Right lobe of liver (tissue), 6 donors: Measurements from ENCODE around the gene SYT6. TPM values are rescaled to one million over a fixed set of nuclear protein-coding genes. Genes with fewer than 3 reads are reported as not detected.

Experiments
- ATAC-seq, 4 donors: fragments of 200-7000 bp; cut with Tn5 transposase; one replicate each; pipeline ENCODE4 v1.9.1; 2020; ENCODE audit warnings: mild to moderate bottlenecking in 4 of 4, moderate library complexity in 4 of 4
- DNase-seq, 3 donors: peaks; one replicate each; pipeline ENCODE4 v3.0.0-alpha.2; 2020
- H3K27ac ChIP-seq, 3 donors: fragments of 200-600 bp; one replicate each; pipeline ENCODE4 v1.8.0; 2022
- H3K27me3 ChIP-seq, 2 donors: fragments of 200-600 bp; one replicate each; pipeline ENCODE4 v1.8.0; 2022
- H3K36me3 ChIP-seq, 4 donors: fragments of 200-600 bp; sonication (generic) in 1 of 4; one replicate each; pipeline versions ENCODE4 v1.5.1 to v1.8.0; 2017 to 2022; ENCODE audit warnings: control low read depth in 1 of 4
- H3K4me1 ChIP-seq, 4 donors: fragments of 200-600 bp; sonication (generic) in 1 of 4; one replicate each; pipeline versions ENCODE4 v1.5.1 to v1.8.0; 2017 to 2022; ENCODE audit warnings: control low read depth in 1 of 4
- H3K4me3 ChIP-seq, 3 donors: fragments of 200-600 bp; one replicate each; pipeline ENCODE4 v1.8.0; 2022
- H3K9me3 ChIP-seq, 4 donors: fragments of 200-600 bp; sonication (generic) in 1 of 4; one replicate each; pipeline versions ENCODE4 v1.5.1 to v1.8.0; 2017 to 2022; ENCODE audit warnings: control low read depth in 1 of 4
- POLR2A ChIP-seq: fragments of 450-650 bp; IDR thresholded peaks from one replicate; pipeline ENCODE4 v1.6.1; 2017; ENCODE audit warnings: antibody characterized with exemption, mild to moderate bottlenecking
- WGBS: methylation state at CpG from one replicate; pipeline ENCODE4 v1.1.6; 2018; ENCODE audit warnings: low coverage, low lambda C conversion rate; ENCODE audit not compliant: insufficient coverage; ENCODE audit errors: missing lambda C conversion rate; 5-methylcytosine and 5-hydroxymethylcytosine counted together
- intact Hi-C, 2 donors: fragments of 100-400 bp; cut with DNase I; formaldehyde crosslinking; loops; one replicate each; pipeline versions ENCODE4 v1.11.2 to v1.14.1; 2022
- total RNA-seq, 6 experiments: library from RNA; depleted of rRNA in 2 of 6; stranded (reverse); fragments of >200 nt in 2 of 6; fragmentation: NEBNext Ultra II Directional in 3 of 6; extraction: Animal tissue kit (Norgen Biotek cat#: 25700) in 3 of 6; gene quantifications; one replicate each; pipeline versions ENCODE4 v1.1.0 to v1.2.4, GENCODE V29; 2016 to 2023
- TF ChIP-seq, protein P1 (sequence below), 4 donors: fragments of 200-600 bp in 3 of 4; fragments of 450-650 bp in 1 of 4; IDR thresholded peaks; one replicate each; pipeline versions ENCODE4 v1.5.1 to v1.8.0; 2016 to 2022; ENCODE audit warnings: antibody characterized with exemption in 4 of 4, mild to moderate bottlenecking in 2 of 4
- donor health status: DM: no; HTN: yes; CAD: no.
- donor health status: DM: no; HTN: no; CAD: no.
- donor health status: DM: no; HTN: no; CAD: no.
- donor health status: DM: no; HTN: yes; CAD: no.
- donor health status: DM: no; HTN: yes; CAD: no.

The SYT6 gene
- total RNA-seq, 6 experiments from 2014 or later, result not detected

DNA sequence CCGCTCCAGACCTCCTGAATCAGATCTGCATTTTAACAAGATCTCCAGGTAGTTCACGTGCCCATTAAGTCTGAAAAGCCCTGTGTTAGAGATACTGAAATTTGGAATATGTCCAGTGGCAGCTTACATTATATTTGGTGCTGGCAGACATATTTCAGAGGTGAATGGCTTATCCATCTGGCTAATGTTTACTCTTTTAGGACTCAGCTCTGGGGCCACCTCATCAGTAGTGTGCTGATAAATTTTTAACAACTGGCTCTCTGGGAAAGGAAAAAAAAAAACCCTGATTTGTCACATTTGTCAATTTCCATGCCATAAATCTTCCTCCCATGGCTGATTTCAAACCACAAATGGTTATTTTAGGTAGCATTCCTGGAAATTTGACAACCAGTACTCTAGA, 25.3 kb upstream of the SYT6 start:
- no peak for TF ChIP-seq POLR2A
- TF ChIP-seq, protein P1, sequence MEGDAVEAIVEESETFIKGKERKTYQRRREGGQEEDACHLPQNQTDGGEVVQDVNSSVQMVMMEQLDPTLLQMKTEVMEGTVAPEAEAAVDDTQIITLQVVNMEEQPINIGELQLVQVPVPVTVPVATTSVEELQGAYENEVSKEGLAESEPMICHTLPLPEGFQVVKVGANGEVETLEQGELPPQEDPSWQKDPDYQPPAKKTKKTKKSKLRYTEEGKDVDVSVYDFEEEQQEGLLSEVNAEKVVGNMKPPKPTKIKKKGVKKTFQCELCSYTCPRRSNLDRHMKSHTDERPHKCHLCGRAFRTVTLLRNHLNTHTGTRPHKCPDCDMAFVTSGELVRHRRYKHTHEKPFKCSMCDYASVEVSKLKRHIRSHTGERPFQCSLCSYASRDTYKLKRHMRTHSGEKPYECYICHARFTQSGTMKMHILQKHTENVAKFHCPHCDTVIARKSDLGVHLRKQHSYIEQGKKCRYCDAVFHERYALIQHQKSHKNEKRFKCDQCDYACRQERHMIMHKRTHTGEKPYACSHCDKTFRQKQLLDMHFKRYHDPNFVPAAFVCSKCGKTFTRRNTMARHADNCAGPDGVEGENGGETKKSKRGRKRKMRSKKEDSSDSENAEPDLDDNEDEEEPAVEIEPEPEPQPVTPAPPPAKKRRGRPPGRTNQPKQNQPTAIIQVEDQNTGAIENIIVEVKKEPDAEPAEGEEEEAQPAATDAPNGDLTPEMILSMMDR (IDR thresholded peaks at IDR 0.05), result no peak
- Histone ChIP-seq H3K4me3 (no peak overlapping the region), H3K27me3 (no peaks in the 10 kb centered on the region), H3K9me3 (no peaks in the 10 kb centered on the region), H3K36me3 (no peaks in the 10 kb centered on the region), H3K27ac (no peak overlapping the region), H3K4me1 (no peaks in the 10 kb centered on the region)
- 100% methylated on average over 1 of the region's 2 CpGs for WGBS
- intact Hi-C loops, result no loop called here
- ATAC-seq, result no peak
- no peak for DNase-seq

DNA sequence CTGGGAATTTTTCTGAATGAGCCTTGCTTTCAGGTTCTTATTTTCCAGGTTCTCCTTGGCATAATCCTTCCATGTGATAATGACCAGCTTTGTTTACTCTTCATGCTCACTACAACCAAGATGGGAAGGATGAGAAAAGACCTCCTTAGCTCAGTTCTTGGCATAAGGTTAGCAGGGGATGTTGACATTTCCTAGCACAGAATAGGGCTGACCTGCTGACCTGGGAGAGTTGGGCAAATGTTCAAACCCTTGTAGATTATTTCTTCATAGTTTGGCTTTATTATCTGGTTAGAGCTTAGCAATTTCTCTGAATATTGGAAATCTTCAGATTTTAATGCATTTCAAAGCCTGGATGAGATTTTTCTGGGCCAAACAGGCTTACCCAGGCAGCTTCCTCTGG, 23.6 kb upstream of the SYT6 start:
- peak in 1 of 4 donors; percentile 49 for ATAC-seq
- no peaks in the 10 kb centered on the region for H3K27me3 ChIP-seq

GRCh38 chr1:114176366-114176765, 22.7 kb upstream of the SYT6 start:
- no peaks in the 10 kb centered on the region for H3K36me3 ChIP-seq
- no peaks in the 10 kb centered on the region for H3K9me3 ChIP-seq
- ATAC-seq, result no peak
- no peak overlapping the region for H3K27ac ChIP-seq
- no peak for TF ChIP-seq POLR2A
- TF ChIP-seq, protein P1 (IDR thresholded peaks at IDR 0.05), result no peak
- H3K4me3 ChIP-seq, result no peak overlapping the region
- no peak for DNase-seq
- H3K27me3 ChIP-seq, result no peaks in the 10 kb centered on the region
- 77% methylated on average over 2 of the region's 2 CpGs for WGBS
- intact Hi-C loops, result no loop called here
- no peaks in the 10 kb centered on the region for H3K4me1 ChIP-seq

More for the DNA sequence above, 23.6 kb upstream of the SYT6 start:
- intact Hi-C loops, result no loop called here
- no peak for TF ChIP-seq POLR2A
- TF ChIP-seq, protein P1 (IDR thresholded peaks at IDR 0.05), result no peak
- Histone ChIP-seq H3K36me3 (no peaks in the 10 kb centered on the region), H3K4me1 (no peaks in the 10 kb centered on the region), H3K27ac (no peak overlapping the region), H3K4me3 (no peak overlapping the region), H3K9me3 (no peaks in the 10 kb centered on the region)
- no peak for DNase-seq

GRCh38 chr1:114173680-114174079, 20.0 kb upstream of the SYT6 start:
- intact Hi-C loops, result no loop called here
- Histone ChIP-seq H3K36me3 (no peaks in the 10 kb centered on the region), H3K27ac (no peak overlapping the region), H3K27me3 (no peaks in the 10 kb centered on the region), H3K4me3 (no peak overlapping the region), H3K9me3 (no peaks in the 10 kb centered on the region), H3K4me1 (no peaks in the 10 kb centered on the region)
- DNase-seq (no peak), ATAC-seq (no peak)
- TF ChIP-seq, protein P1 (IDR thresholded peaks at IDR 0.05), result no peak
- TF ChIP-seq POLR2A, result no peak
- 77% methylated on average over 5 of the region's 5 CpGs for WGBS

- no peak for DNase-seq
- no peaks in the 10 kb centered on the region for H3K27me3 ChIP-seq
- no peak overlapping the region for H3K27ac ChIP-seq
- TF ChIP-seq, protein P1 (IDR thresholded peaks at IDR 0.05), result no peak
- TF ChIP-seq POLR2A, result no peak
- no peaks in the 10 kb centered on the region for H3K36me3 ChIP-seq
- H3K4me3 ChIP-seq, result no peak overlapping the region
- 71% methylated on average over 3 of the region's 3 CpGs for WGBS
- H3K4me1 ChIP-seq, result no peaks in the 10 kb centered on the region
- no peak for ATAC-seq
- intact Hi-C loops, result no loop called here
- H3K9me3 ChIP-seq, result no peaks in the 10 kb centered on the region
Measured at GRCh38 chr1:114169509-114169908, 15.8 kb upstream of the SYT6 start.
